ENCODE measurements around the gene OXSM.

OXSM gene

GRCh38 chr3:25775936-25776335 lies 14.0 kb upstream of the OXSM start:
- H3K9ac ChIP-seq (ENCODE audit: low read length): no peak overlapping the region
- peaks cover 17 to 49% of the 10 kb centered on the region in 2 experiments for H3K36me3 ChIP-seq (ENCODE audit: control insufficient read depth in 1 of 2, insufficient read depth in 2 of 2, low read depth in 1 of 2, low read length in 2 of 2)

GRCh38 chr3:25780618-25781017 lies 9.3 kb upstream of the OXSM start:
- DNase-seq: no peak
- WGBS: over 99% methylated on average over 4 of the region's 6 CpGs

More at GRCh38 chr3:25775936-25776335, 14.0 kb upstream of the OXSM start:
- H3K4ac ChIP-seq (ENCODE audit: low read depth in 1 of 2, low read length in 2 of 2): no peak overlapping the region
- H4K8ac ChIP-seq (ENCODE audit: low read length): no peak overlapping the region
- WGBS: 100% methylated on average over 1 of the region's 2 CpGs
- no peak overlapping the region for H3K27ac ChIP-seq (ENCODE audit: low read length, poor library complexity, severe bottlenecking)
- H3K27me3 ChIP-seq (ENCODE audit: control insufficient read depth in 1 of 2, insufficient read depth in 1 of 2, low read length in 2 of 2): no peaks in the 10 kb centered on the region
- H4K91ac ChIP-seq (ENCODE audit: low read length): no peak overlapping the region
- no peak overlapping the region for H2BK12ac ChIP-seq (ENCODE audit: low read length in 2 of 2)
- no peak overlapping the region for H2AK5ac ChIP-seq (ENCODE audit: low read length, severe bottlenecking)
- no peak overlapping the region for H3K4me3 ChIP-seq (ENCODE audit: insufficient read depth in 1 of 2, low read depth in 1 of 2, low read length in 2 of 2)
- H3K79me1 ChIP-seq (replicated peaks; ENCODE audit: low read length, poor library complexity, severe bottlenecking): peaks cover 7% of the 10 kb centered on the region
- H2BK15ac ChIP-seq (ENCODE audit: low read depth, poor library complexity, severe bottlenecking): no peak overlapping the region
- no peak overlapping the region for H3K4me2 ChIP-seq (ENCODE audit: low read length, poor library complexity, severe bottlenecking)
- H3K9me3 ChIP-seq (ENCODE audit: control insufficient read depth, low read length): peaks cover 10% of the 10 kb centered on the region
- no peak overlapping the region for H2BK120ac ChIP-seq (ENCODE audit: low read depth, low read length)
- DNase-seq: no peak
- no peak overlapping the region for H2AFZ ChIP-seq (ENCODE audit: low read depth, low read length)
- no peak overlapping the region for H2BK5ac ChIP-seq (ENCODE audit: low read depth, low read length, poor library complexity, severe bottlenecking)
- H3K14ac ChIP-seq (ENCODE audit: low read length in 2 of 2): no peak overlapping the region
- H3K4me1 ChIP-seq (ENCODE audit: control insufficient read depth, insufficient read depth, low read depth, low read length): no peaks in the 10 kb centered on the region
- H3K23ac ChIP-seq (ENCODE audit: low read length in 2 of 2): no peak overlapping the region
- no peak overlapping the region for H3K18ac ChIP-seq (ENCODE audit: low read depth in 1 of 2, low read length in 2 of 2)

GRCh38 chr3:25781145-25781757 lies 8.6 kb upstream of the OXSM start:
- H3K27ac ChIP-seq (ENCODE audit: low read length, poor library complexity, severe bottlenecking): no peak overlapping the region
- H4K8ac ChIP-seq (ENCODE audit: low read length): no peak overlapping the region
- H2BK120ac ChIP-seq (ENCODE audit: low read depth, low read length): no peak overlapping the region
- H2BK15ac ChIP-seq (ENCODE audit: low read depth, poor library complexity, severe bottlenecking): no peak overlapping the region
- no peak overlapping the region for H2AFZ ChIP-seq (ENCODE audit: low read depth, low read length)
- H4K91ac ChIP-seq (ENCODE audit: low read length): no peak overlapping the region
- no peak overlapping the region for H2BK5ac ChIP-seq (ENCODE audit: low read depth, low read length, poor library complexity, severe bottlenecking)
- H3K9ac ChIP-seq (ENCODE audit: low read length): peak overlapping the region; percentile 86
- 97% methylated on average over 8 of the region's 11 CpGs for WGBS
- no peak overlapping the region for H2BK12ac ChIP-seq (ENCODE audit: low read length in 2 of 2)
- no peaks in the 10 kb centered on the region for H3K27me3 ChIP-seq (ENCODE audit: control insufficient read depth in 1 of 2, insufficient read depth in 1 of 2, low read length in 2 of 2)
- peaks cover 2% of the 10 kb centered on the region for H3K4me1 ChIP-seq (ENCODE audit: control insufficient read depth, insufficient read depth, low read depth, low read length)
- H3K23ac ChIP-seq (ENCODE audit: low read length in 2 of 2): no peak overlapping the region
- no peak overlapping the region for H3K4ac ChIP-seq (ENCODE audit: low read depth in 1 of 2, low read length in 2 of 2)
- H3K4me2 ChIP-seq (ENCODE audit: low read length, poor library complexity, severe bottlenecking): no peak overlapping the region
- H3K79me1 ChIP-seq (replicated peaks; ENCODE audit: low read length, poor library complexity, severe bottlenecking): peaks cover 13% of the 10 kb centered on the region
- peaks cover 0 to 22% of the 10 kb centered on the region in 2 experiments for H3K36me3 ChIP-seq (ENCODE audit: control insufficient read depth in 1 of 2, insufficient read depth in 2 of 2, low read depth in 1 of 2, low read length in 2 of 2)
- H3K14ac ChIP-seq (ENCODE audit: low read length in 2 of 2): no peak overlapping the region
- H3K4me3 ChIP-seq (ENCODE audit: insufficient read depth in 1 of 2, low read depth in 1 of 2, low read length in 2 of 2): peak overlapping the region in 1 of 2 experiments; percentile 86
- no peak for DNase-seq
- no peak overlapping the region for H2AK5ac ChIP-seq (ENCODE audit: low read length, severe bottlenecking)
- H3K18ac ChIP-seq (ENCODE audit: low read depth in 1 of 2, low read length in 2 of 2): no peak overlapping the region
- no peaks in the 10 kb centered on the region for H3K9me3 ChIP-seq (ENCODE audit: control insufficient read depth, low read length)

More at GRCh38 chr3:25780618-25781017, 9.3 kb upstream of the OXSM start:
- no peak overlapping the region for H2BK120ac ChIP-seq (ENCODE audit: low read depth, low read length)
- H3K9ac ChIP-seq (ENCODE audit: low read length): no peak overlapping the region
- no peak overlapping the region for H2BK15ac ChIP-seq (ENCODE audit: low read depth, poor library complexity, severe bottlenecking)
- no peaks in the 10 kb centered on the region for H3K9me3 ChIP-seq (ENCODE audit: control insufficient read depth, low read length)
- H2AFZ ChIP-seq (ENCODE audit: low read depth, low read length): no peak overlapping the region
- H3K36me3 ChIP-seq (ENCODE audit: control insufficient read depth in 1 of 2, insufficient read depth in 2 of 2, low read depth in 1 of 2, low read length in 2 of 2): peaks cover 2 to 28% of the 10 kb centered on the region in 2 experiments
- no peak overlapping the region for H2BK12ac ChIP-seq (ENCODE audit: low read length in 2 of 2)
- no peak overlapping the region for H3K4me3 ChIP-seq (ENCODE audit: insufficient read depth in 1 of 2, low read depth in 1 of 2, low read length in 2 of 2)
- H3K4ac ChIP-seq (ENCODE audit: low read depth in 1 of 2, low read length in 2 of 2): no peak overlapping the region
- H2BK5ac ChIP-seq (ENCODE audit: low read depth, low read length, poor library complexity, severe bottlenecking): no peak overlapping the region
- H3K14ac ChIP-seq (ENCODE audit: low read length in 2 of 2): no peak overlapping the region
- H3K27ac ChIP-seq (ENCODE audit: low read length, poor library complexity, severe bottlenecking): no peak overlapping the region
- no peak overlapping the region for H3K23ac ChIP-seq (ENCODE audit: low read length in 2 of 2)
- no peak overlapping the region for H3K18ac ChIP-seq (ENCODE audit: low read depth in 1 of 2, low read length in 2 of 2)
- H3K79me1 ChIP-seq (replicated peaks; ENCODE audit: low read length, poor library complexity, severe bottlenecking): peaks cover 13% of the 10 kb centered on the region
- H4K91ac ChIP-seq (ENCODE audit: low read length): no peak overlapping the region
- no peaks in the 10 kb centered on the region for H3K4me1 ChIP-seq (ENCODE audit: control insufficient read depth, insufficient read depth, low read depth, low read length)
- H4K8ac ChIP-seq (ENCODE audit: low read length): no peak overlapping the region
- H3K4me2 ChIP-seq (ENCODE audit: low read length, poor library complexity, severe bottlenecking): no peak overlapping the region
- no peak overlapping the region for H2AK5ac ChIP-seq (ENCODE audit: low read length, severe bottlenecking)
- no peaks in the 10 kb centered on the region for H3K27me3 ChIP-seq (ENCODE audit: control insufficient read depth in 1 of 2, insufficient read depth in 1 of 2, low read length in 2 of 2)

GRCh38 chr3:25781758-25782594 lies 7.9 kb upstream of the OXSM start:
- DNase-seq: no peak
- no peak overlapping the region for H3K14ac ChIP-seq (ENCODE audit: low read length in 2 of 2)
- H2BK120ac ChIP-seq (ENCODE audit: low read depth, low read length): no peak overlapping the region
- no peak overlapping the region for H2BK15ac ChIP-seq (ENCODE audit: low read depth, poor library complexity, severe bottlenecking)
- no peaks in the 10 kb centered on the region for H3K9me3 ChIP-seq (ENCODE audit: control insufficient read depth, low read length)
- no peak overlapping the region for H2AFZ ChIP-seq (ENCODE audit: low read depth, low read length)
- no peak overlapping the region for H3K4ac ChIP-seq (ENCODE audit: low read depth in 1 of 2, low read length in 2 of 2)
- H3K79me1 ChIP-seq (replicated peaks; ENCODE audit: low read length, poor library complexity, severe bottlenecking): peaks cover 13% of the 10 kb centered on the region
- no peak overlapping the region for H2BK5ac ChIP-seq (ENCODE audit: low read depth, low read length, poor library complexity, severe bottlenecking)
- WGBS: 84% methylated on average over 3 of the region's 3 CpGs
- H3K23ac ChIP-seq (ENCODE audit: low read length in 2 of 2): no peak overlapping the region
- no peak overlapping the region for H4K8ac ChIP-seq (ENCODE audit: low read length)
- no peak overlapping the region for H3K18ac ChIP-seq (ENCODE audit: low read depth in 1 of 2, low read length in 2 of 2)
- H3K36me3 ChIP-seq (ENCODE audit: control insufficient read depth in 1 of 2, insufficient read depth in 2 of 2, low read depth in 1 of 2, low read length in 2 of 2): peaks cover 0 to 15% of the 10 kb centered on the region in 2 experiments
- H3K9ac ChIP-seq (ENCODE audit: low read length): peak overlapping the region; percentile 86
- H3K27me3 ChIP-seq (ENCODE audit: control insufficient read depth in 1 of 2, insufficient read depth in 1 of 2, low read length in 2 of 2): no peaks in the 10 kb centered on the region
- H2BK12ac ChIP-seq (ENCODE audit: low read length in 2 of 2): no peak overlapping the region
- peak overlapping the region in 1 of 2 experiments; percentile 86 for H3K4me3 ChIP-seq (ENCODE audit: insufficient read depth in 1 of 2, low read depth in 1 of 2, low read length in 2 of 2)
- peaks cover 2% of the 10 kb centered on the region for H3K4me1 ChIP-seq (ENCODE audit: control insufficient read depth, insufficient read depth, low read depth, low read length)
- H4K91ac ChIP-seq (ENCODE audit: low read length): no peak overlapping the region
- no peak overlapping the region for H2AK5ac ChIP-seq (ENCODE audit: low read length, severe bottlenecking)
- H3K27ac ChIP-seq (ENCODE audit: low read length, poor library complexity, severe bottlenecking): no peak overlapping the region
- H3K4me2 ChIP-seq (ENCODE audit: low read length, poor library complexity, severe bottlenecking): peak overlapping the region; percentile 49

Data from mesenchymal stem cell (in vitro differentiated cells and primary cell).